ENCODE results near the gene RGS6.

- TF ChIP-seq SUZ12 (IDR thresholded peaks at IDR 0.05) (no peak), SP1 (IDR thresholded peaks at IDR 0.05) (no peak), FOXM1 (IDR thresholded peaks at IDR 0.05; ENCODE audit: borderline replicate concordance) (no peak), ELF4 (IDR thresholded peaks at IDR 0.05) (no peak), L3MBTL2 (conservative IDR thresholded peaks at IDR 0.05) (no peak), FOXK2 (IDR thresholded peaks at IDR 0.05) (no peak), ARNT (IDR thresholded peaks at IDR 0.05) (no peak), BHLHE40 (IDR thresholded peaks at IDR 0.05; ENCODE audit: borderline replicate concordance) (no peak), LEF1 (IDR thresholded peaks at IDR 0.05; ENCODE audit: borderline replicate concordance) (no peak), TARDBP (IDR thresholded peaks at IDR 0.05) (no peak), NFRKB (IDR thresholded peaks at IDR 0.05) (no peak), ZNF384 (IDR thresholded peaks at IDR 0.05) (no peak)
Observed at GRCh38 chr14:72408020-72408419, 475.8 kb downstream of the RGS6 start.
